ENCODE data around the gene HSPA12B. TPM values are rescaled to one million over a fixed set of nuclear protein-coding genes. Genes with fewer than 3 reads are reported as not detected.

HSPA12B gene
- total and polyA plus RNA-seq, 2 of the 8 experiments (the other 6 are each of a cell fraction or from before 2014, with no cell fraction given) = 2.2 to 4.3 TPM

DNA sequence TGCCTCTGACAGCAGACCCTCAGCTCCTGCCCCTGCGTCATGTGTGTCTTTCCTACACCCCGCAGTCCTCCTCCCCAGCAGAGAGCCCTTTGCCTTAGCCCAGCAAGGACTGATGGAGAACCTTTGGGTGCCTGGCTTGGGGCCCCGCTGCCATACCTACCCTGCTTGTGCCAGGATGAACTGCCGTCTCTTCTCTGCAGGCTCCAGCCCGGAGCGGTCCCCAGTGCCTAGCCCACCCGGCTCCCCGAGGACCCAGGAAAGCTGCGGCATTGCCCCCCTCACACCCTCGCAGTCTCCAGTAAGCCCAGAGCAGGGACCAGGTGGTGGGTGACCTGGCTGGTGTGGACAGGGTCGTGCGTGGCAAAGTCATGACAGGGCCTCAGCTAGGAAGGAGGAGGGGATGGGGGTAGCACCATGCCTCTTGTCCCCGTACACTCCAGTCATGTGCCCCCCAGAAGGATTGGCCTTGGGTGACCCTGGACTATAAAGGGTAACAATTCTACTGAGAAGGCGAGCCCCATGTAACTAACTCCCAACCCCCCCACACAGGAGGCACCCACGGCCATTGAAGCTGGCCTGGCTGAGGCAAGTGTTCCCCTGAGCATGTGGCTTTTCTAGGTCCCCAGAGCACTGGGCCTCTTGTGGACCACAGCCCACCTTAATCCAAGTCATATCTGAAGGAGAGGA is 8.3 kb downstream of the HSPA12B start:
- Histone ChIP-seq H3K27me3 (replicated peaks in 1 of 4; ENCODE audit: control insufficient read depth in 3 of 4, extremely low read depth in 1 of 4, insufficient read depth in 3 of 4, low read length in 3 of 4) (peaks cover 0 to 4% (median 1%) of the 10 kb centered on the region in 4 experiments; a peak in 3 of 7 replicates), H2BK20ac (ENCODE audit: low read length) (0 out of 2 replicates have a peak overlapping the region, but pooled peaks have one; percentile 22), H4K91ac (replicated peaks; ENCODE audit: insufficient read length, low read length) (no peak overlapping the region), H2BK5ac (ENCODE audit: low read depth, low read length) (no peak overlapping the region), H3K18ac (ENCODE audit: extremely low read depth, low read length) (no peak overlapping the region), H3K14ac (ENCODE audit: insufficient read length) (no peak overlapping the region), H3K9ac (replicated peaks in 1 of 4; ENCODE audit: extremely low read depth in 1 of 4, low read depth in 3 of 4, low read length in 3 of 4) (no peak overlapping the region), H3K79me2 (ENCODE audit: control insufficient read depth in 1 of 2, insufficient read depth in 2 of 2, low read length in 2 of 2) (no peaks in the 10 kb centered on the region), H3K27ac (ENCODE audit: low read depth, low read length) (no peak overlapping the region), H4K20me1 (replicated peaks in 1 of 2; ENCODE audit: control insufficient read depth in 1 of 2, insufficient read depth in 2 of 2, low read length in 2 of 2) (no peaks in the 10 kb centered on the region), H3K23ac (ENCODE audit: insufficient read length) (no peak overlapping the region), H2AK5ac (ENCODE audit: low read depth, low read length) (no peak overlapping the region), H4K5ac (ENCODE audit: insufficient read length, low read depth, low read length) (no peak overlapping the region), H3K36me3 (ENCODE audit: control insufficient read depth in 2 of 4, insufficient read depth in 4 of 4, low read length in 3 of 4) (no peaks in the 10 kb centered on the region), H2BK120ac (replicated peaks; ENCODE audit: low read depth, low read length) (no peak overlapping the region), H3K56ac (replicated peaks; ENCODE audit: insufficient read length, low read depth, low read length) (no peak overlapping the region), H2BK15ac (ENCODE audit: low read length) (no peak overlapping the region), H3K4ac (replicated peaks; ENCODE audit: insufficient read length, low read depth, low read length) (no peak overlapping the region), H3K79me1 (ENCODE audit: low read depth, low read length) (no peaks in the 10 kb centered on the region), H3K23me2 (ENCODE audit: low read depth, low read length) (peaks cover 6% of the 10 kb centered on the region; the same call in 1 of the 2 replicates), H4K8ac (ENCODE audit: extremely low read depth, insufficient read depth, low read length) (no peak overlapping the region), H3K4me3 (ENCODE audit: extremely low read depth in 1 of 4, insufficient read depth in 2 of 4, low read depth in 3 of 4, low read length in 4 of 4) (no peak overlapping the region), H2AFZ (ENCODE audit: low read length) (no peak overlapping the region), H3K4me2 (ENCODE audit: insufficient read depth in 1 of 2, low read depth in 2 of 2, low read length in 2 of 2) (no peak overlapping the region), H2BK12ac (ENCODE audit: low read depth, low read length) (0 out of 2 replicates have a peak overlapping the region, but pooled peaks have one; percentile 0), H3K9me3 (ENCODE audit: insufficient read depth in 2 of 2, low read depth in 1 of 2, low read length in 1 of 2) (no peaks in the 10 kb centered on the region), H3K4me1 (replicated peaks in 1 of 4; ENCODE audit: control insufficient read depth in 3 of 4, insufficient read depth in 4 of 4, low read length in 3 of 4) (peaks cover 0 to 21% (median 14%) of the 10 kb centered on the region in 4 experiments; a peak in 6 of 7 replicates)
- WGBS, 2 experiments (ENCODE audit: extremely low coverage in 1 of 2, insufficient coverage in 1 of 2, insufficient read length in 1 of 2, insufficient replicate concordance in 2 of 2, low coverage in 1 of 2, low lambda C conversion rate in 2 of 2, missing lambda C conversion rate in 1 of 2) = 85% methylated on average over 11 of the region's 15 CpGs; no CpG with 5 or more reads in 1 of the 2 experiments
- no peak for DNase-seq (ENCODE audit: low read depth in 1 of 2, low spot score in 2 of 2)
- CTCF ChIA-PET (ENCODE audit: partially characterized antibody) = interaction anchor here (0.6 to 18.5 kb wide), 18 partner anchors 13 to 185 kb away, joined by 3 to 308 read pairs (median 5); partner anchors contain the start of gene SIGLEC1
- FAIRE-seq = no peak
- POLR2A ChIA-PET (ENCODE audit: partially characterized antibody) = interaction anchor here (0.9 to 2.2 kb wide), 6 partner anchors 11 to 64 kb away, joined by 3 to 9 read pairs (median 4); partner anchors contain the start of genes ADAM33 and ADISSP
- TF ChIP-seq RBBP5 (IDR thresholded peaks at IDR 0.05; ENCODE audit: borderline replicate concordance, low read depth, low read length) = no peak
- TF ChIP-seq MAX (IDR thresholded peaks at IDR 0.05) = no peak
- TF ChIP-seq BRCA1 (IDR thresholded peaks at IDR 0.05; ENCODE audit: low read depth, low read length) = no peak
- TF ChIP-seq, protein P1, sequence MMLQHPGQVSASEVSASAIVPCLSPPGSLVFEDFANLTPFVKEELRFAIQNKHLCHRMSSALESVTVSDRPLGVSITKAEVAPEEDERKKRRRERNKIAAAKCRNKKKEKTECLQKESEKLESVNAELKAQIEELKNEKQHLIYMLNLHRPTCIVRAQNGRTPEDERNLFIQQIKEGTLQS (IDR thresholded peaks at IDR 0.05; ENCODE audit: insufficient read depth, low read depth, low read length) = no peak
- no peak for TF ChIP-seq CTBP2 (IDR thresholded peaks at IDR 0.05; ENCODE audit: borderline replicate concordance, insufficient read depth, insufficient read length, low read length)
- TF ChIP-seq POU5F1 (IDR thresholded peaks at IDR 0.05; ENCODE audit: low read depth, low read length) = no peak
- no peak for TF ChIP-seq CBX8 (IDR thresholded peaks at IDR 0.05; ENCODE audit: borderline replicate concordance, low read depth, low read length)
- TF ChIP-seq KDM5A (IDR thresholded peaks at IDR 0.05; ENCODE audit: low read length) = no peak
- TF ChIP-seq JUND (IDR thresholded peaks at IDR 0.05; ENCODE audit: low read length) = no peak
- TF ChIP-seq PHF8 (conservative IDR thresholded peaks at IDR 0.05; ENCODE audit: low read depth, low read length) = no peak
- no peak for TF ChIP-seq SIRT6 (IDR thresholded peaks at IDR 0.05; ENCODE audit: low read length)
- TF ChIP-seq ZNF274 (IDR thresholded peaks at IDR 0.05; ENCODE audit: borderline replicate concordance, extremely low read depth, low read length) = no peak

All from H1 (cell line).